Liver (tissue), 9 donors: ENCODE results near the gene MEP1B. TPM values are rescaled to one million over a fixed set of nuclear protein-coding genes. Genes with fewer than 3 reads are reported as not detected.

Source experiments
- DNase-seq: peaks from one replicate; pipeline ENCODE4 v3.0.0-alpha.2; 2017; ENCODE audit warnings: low spot score
- H3K27ac ChIP-seq, 2 donors: one replicate each; pipeline ENCODE4 v1.7.0; 2013; ENCODE audit warnings: inconsistent platforms in 2 of 2, low read length in 2 of 2, control low read depth in 1 of 2, low read depth in 1 of 2, mild to moderate bottlenecking in 1 of 2
- H3K27me3 ChIP-seq, 4 donors: one replicate each; pipeline versions ENCODE4 v1.6.1 to v1.7.0; 2013; ENCODE audit warnings: low read length in 3 of 4, inconsistent platforms in 1 of 4, mild to moderate bottlenecking in 1 of 4, moderate library complexity in 1 of 4; ENCODE audit not compliant: control insufficient read depth in 4 of 4, insufficient read depth in 4 of 4
- H3K36me3 ChIP-seq, 4 donors: one replicate each; pipeline versions ENCODE4 v1.6.1 to v1.7.0; 2013; ENCODE audit warnings: low read length in 3 of 4, mild to moderate bottlenecking in 3 of 4, low read depth in 1 of 4, moderate library complexity in 1 of 4; ENCODE audit not compliant: control insufficient read depth in 4 of 4, insufficient read depth in 3 of 4
- H3K4me1 ChIP-seq, 4 donors: one replicate each; pipeline versions ENCODE4 v1.6.1 to v1.7.0; 2013; ENCODE audit warnings: low read length in 3 of 4, mild to moderate bottlenecking in 3 of 4, moderate library complexity in 1 of 4; ENCODE audit not compliant: control insufficient read depth in 4 of 4, insufficient read depth in 4 of 4
- H3K4me3 ChIP-seq, 3 donors: one replicate each; pipeline versions ENCODE4 v1.6.1 to v1.7.0; 2013; ENCODE audit warnings: low read length in 3 of 3, control low read depth in 1 of 3, low read depth in 1 of 3, mild to moderate bottlenecking in 1 of 3
- H3K9ac ChIP-seq, 2 donors: one replicate each; pipeline ENCODE4 v1.7.0; 2013; ENCODE audit warnings: low read length in 2 of 2, mild to moderate bottlenecking in 2 of 2, moderate library complexity in 2 of 2, control low read depth in 1 of 2, low read depth in 1 of 2
- H3K9me3 ChIP-seq, 4 donors: one replicate each; pipeline versions ENCODE4 v1.6.1 to v1.7.0; 2013; ENCODE audit warnings: low read length in 3 of 4; ENCODE audit not compliant: control insufficient read depth in 4 of 4
- CTCF ChIP-seq: fragments of 150-350 bp; IDR thresholded peaks from 2 replicates; pipeline ENCODE4 v1.5.1; 2017; ENCODE audit warnings: improper control_type of control experiment, low read depth, low read length; ENCODE audit not compliant: missing input control
- EGR1 ChIP-seq, 2 donors: IDR thresholded peaks; 2 replicates each; pipeline ENCODE4 v1.6.1; 2016 to 2018; ENCODE audit warnings: antibody characterized with exemption in 2 of 2, low read depth in 2 of 2
- FOXA1 ChIP-seq: IDR thresholded peaks from 2 replicates; pipeline ENCODE4 v1.6.1; 2016; ENCODE audit warnings: antibody characterized with exemption
- FOXA2 ChIP-seq: IDR thresholded peaks from 2 replicates; pipeline ENCODE4 v1.6.1; 2016; ENCODE audit warnings: antibody characterized with exemption
- GABPA ChIP-seq, 2 donors: IDR thresholded peaks in 1 of 2; conservative IDR thresholded peaks in 1 of 2; 2 replicates each; pipeline ENCODE4 v1.6.1; 2016; ENCODE audit warnings: antibody characterized with exemption in 2 of 2, mild to moderate bottlenecking in 1 of 2, moderate library complexity in 1 of 2
- HNF4A ChIP-seq, 2 donors: conservative IDR thresholded peaks; 2 replicates each; pipeline ENCODE4 v1.6.1; 2016; ENCODE audit warnings: antibody characterized with exemption in 2 of 2, mild to moderate bottlenecking in 2 of 2
- HNF4G ChIP-seq: IDR thresholded peaks from 2 replicates; pipeline ENCODE4 v1.6.1; 2016; ENCODE audit warnings: antibody characterized with exemption
- JUND ChIP-seq, 2 donors: IDR thresholded peaks; 2 replicates each; pipeline ENCODE4 v1.6.1; 2016; ENCODE audit warnings: antibody characterized with exemption in 2 of 2
- NR2F2 ChIP-seq: IDR thresholded peaks from 2 replicates; pipeline ENCODE4 v1.6.1; 2016; ENCODE audit warnings: antibody characterized with exemption
- REST ChIP-seq: IDR thresholded peaks from 2 replicates; pipeline ENCODE4 v1.6.1; 2016; ENCODE audit warnings: antibody characterized with exemption, mild to moderate bottlenecking
- RXRA ChIP-seq, 2 donors: IDR thresholded peaks; 2 replicates each; pipeline ENCODE4 v1.6.1; 2017 to 2018; ENCODE audit warnings: antibody characterized with exemption in 2 of 2, mild to moderate bottlenecking in 1 of 2
- SP1 ChIP-seq: IDR thresholded peaks from 2 replicates; pipeline ENCODE4 v1.6.1; 2018; ENCODE audit warnings: antibody characterized with exemption, mild to moderate bottlenecking
- TAF1 ChIP-seq: conservative IDR thresholded peaks from 2 replicates; pipeline ENCODE4 v1.6.1; 2016; ENCODE audit warnings: antibody characterized with exemption, mild to moderate bottlenecking
- YY1 ChIP-seq: IDR thresholded peaks from 2 replicates; pipeline ENCODE4 v1.6.1; 2016; ENCODE audit warnings: antibody characterized with exemption, mild to moderate bottlenecking
- ZBTB33 ChIP-seq: IDR thresholded peaks from 2 replicates; pipeline ENCODE4 v1.6.1; 2016; ENCODE audit warnings: antibody characterized with exemption
- WGBS: extraction: QIAGEN DNeasy Blood & Tissue Kit; methylation state at CpG from one replicate; pipeline ENCODE4 v1.1.7; 2013; 5-methylcytosine and 5-hydroxymethylcytosine counted together
- polyA plus RNA-seq, 2 donors: library from polyadenylated mRNA; stranded (reverse) in 1 of 2; unstranded in 1 of 2; fragments of 200-250 nt in 1 of 2; fragments of >200 nt in 1 of 2; fragmentation: Nextera tagmentation in 1 of 2; extraction: Ambion mirVana in 1 of 2; gene quantifications; one replicate each; pipeline versions ENCODE4 v1.2.1 to v1.2.3, GENCODE V29; 2013 to 2015
- total RNA-seq, 2 donors: library from RNA; depleted of rRNA; stranded (reverse); fragments of >200 nt; gene quantifications; one replicate each; pipeline ENCODE4 v1.2.3, GENCODE V29; 2014
- TF ChIP-seq, protein P1 (sequence below): IDR thresholded peaks from 2 replicates; pipeline ENCODE4 v1.6.1; 2016; ENCODE audit warnings: antibody characterized with exemption
- TF ChIP-seq, protein P2 (sequence below): IDR thresholded peaks from 2 replicates; pipeline ENCODE4 v1.6.1; 2016; ENCODE audit warnings: antibody characterized with exemption
- donor health status: healthy.
- donor health status: healthy.
- donor health status: healthy.
- donor health status: healthy.
- donor health status: healthy.

The MEP1B gene
- total and polyA plus RNA-seq, 4 donors: 0.08 to 0.11 (median 0.09) TPM; not detected in 1

DNA sequence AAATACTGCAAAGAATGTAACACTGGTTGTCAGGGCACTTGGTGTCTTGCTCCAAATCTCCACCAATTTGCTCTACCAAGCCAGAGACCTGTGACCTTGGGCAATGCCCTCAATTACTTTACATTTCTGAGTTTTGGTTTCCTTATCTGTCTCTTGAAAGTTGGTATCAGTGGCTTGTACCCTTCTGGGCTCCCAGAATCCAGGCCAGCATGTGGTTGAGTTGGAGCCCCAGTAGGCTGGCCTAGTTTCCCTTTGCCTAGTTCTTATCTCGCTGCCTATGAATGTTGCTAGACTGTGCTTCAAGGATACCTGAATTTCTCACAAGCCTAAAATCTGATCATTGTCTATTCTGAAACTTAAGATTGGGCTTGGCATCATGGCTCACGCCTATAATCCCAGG is 26.6 kb downstream of the MEP1B start:
- no peaks in the 10 kb centered on the region for H3K36me3 ChIP-seq
- no peak for DNase-seq
- peaks cover 0 to 12% (median 7%) of the 10 kb centered on the region in 4 donors for H3K4me1 ChIP-seq
- WGBS: 92% methylated on average over 2 of the region's 2 CpGs
- no peak overlapping the region for H3K27ac ChIP-seq
- H3K9me3 ChIP-seq: no peaks in the 10 kb centered on the region
- no peaks in the 10 kb centered on the region for H3K27me3 ChIP-seq
- TF ChIP-seq ZBTB33 (no peak), SP1 (no peak), YY1 (no peak), FOXA2 (no peak), TAF1 (no peak), FOXA1 (no peak), REST (no peak), JUND (IDR thresholded peaks at IDR 0.05) (no peak), HNF4A (conservative IDR thresholded peaks at IDR 0.05) (no peak), NR2F2 (no peak), EGR1 (IDR thresholded peaks at IDR 0.05; ENCODE audit: low read depth in 2 of 2) (no peak)
- TF ChIP-seq, protein P1, sequence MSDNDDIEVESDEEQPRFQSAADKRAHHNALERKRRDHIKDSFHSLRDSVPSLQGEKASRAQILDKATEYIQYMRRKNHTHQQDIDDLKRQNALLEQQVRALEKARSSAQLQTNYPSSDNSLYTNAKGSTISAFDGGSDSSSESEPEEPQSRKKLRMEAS: no peak
- TF ChIP-seq, protein P2, sequence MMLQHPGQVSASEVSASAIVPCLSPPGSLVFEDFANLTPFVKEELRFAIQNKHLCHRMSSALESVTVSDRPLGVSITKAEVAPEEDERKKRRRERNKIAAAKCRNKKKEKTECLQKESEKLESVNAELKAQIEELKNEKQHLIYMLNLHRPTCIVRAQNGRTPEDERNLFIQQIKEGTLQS: no peak
- no peak overlapping the region for H3K4me3 ChIP-seq
- H3K9ac ChIP-seq: no peak overlapping the region

DNA sequence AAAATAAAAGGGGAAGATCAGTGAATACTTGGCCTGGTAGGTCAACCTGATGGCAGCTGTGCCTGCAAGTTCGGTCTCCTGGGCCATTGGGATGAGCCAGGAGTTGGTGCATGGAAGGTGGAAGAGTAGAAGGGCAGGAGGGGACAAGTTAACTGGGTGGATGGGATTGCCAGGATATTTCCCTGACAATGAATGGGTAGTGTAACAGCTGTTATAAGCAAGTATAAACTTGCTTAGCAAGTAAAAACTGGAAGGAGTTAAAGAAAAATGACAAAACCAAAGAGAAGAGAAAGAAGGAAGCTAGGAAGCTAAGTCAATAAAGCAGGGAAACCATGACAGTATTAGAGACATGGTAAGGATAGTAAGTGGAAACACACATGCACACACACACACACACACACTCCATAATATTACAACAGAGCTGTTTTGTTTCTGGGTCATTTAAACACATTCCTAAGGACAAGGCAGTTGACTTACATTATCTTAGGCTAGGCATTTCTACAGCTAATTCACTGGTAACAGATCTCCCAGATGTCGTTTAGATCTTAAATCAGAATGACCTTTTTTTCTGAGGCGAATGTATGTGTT is 29.7 kb downstream of the MEP1B start:
- 91% methylated on average over 3 of the region's 3 CpGs for WGBS
- Histone ChIP-seq H3K4me3 (no peak overlapping the region), H3K36me3 (no peaks in the 10 kb centered on the region), H3K27me3 (no peaks in the 10 kb centered on the region), H3K27ac (no peak overlapping the region), H3K9me3 (no peaks in the 10 kb centered on the region), H3K9ac (no peak overlapping the region), H3K4me1 (no peaks in the 10 kb centered on the region)
- DNase-seq: no peak
- TF ChIP-seq RXRA (IDR thresholded peaks at IDR 0.05) (no peak), ZBTB33 (no peak), REST (no peak), FOXA1 (no peak), JUND (IDR thresholded peaks at IDR 0.05) (no peak), HNF4G (no peak), TAF1 (no peak), NR2F2 (no peak), FOXA2 (no peak), CTCF (no peak), SP1 (no peak), GABPA (IDR thresholded peaks at IDR 0.05 in 1 of 2, conservative IDR thresholded peaks at IDR 0.05 in 1 of 2) (no peak), YY1 (no peak)
- TF ChIP-seq, protein P1: no peak
